ENCODE results near the gene TYMP. TPM values are rescaled to one million over a fixed set of nuclear protein-coding genes. Genes with fewer than 3 reads are reported as not detected.

Gene TYMP
- total RNA-seq, 1 experiment from 2014 or later, result 12.3 TPM

DNA sequence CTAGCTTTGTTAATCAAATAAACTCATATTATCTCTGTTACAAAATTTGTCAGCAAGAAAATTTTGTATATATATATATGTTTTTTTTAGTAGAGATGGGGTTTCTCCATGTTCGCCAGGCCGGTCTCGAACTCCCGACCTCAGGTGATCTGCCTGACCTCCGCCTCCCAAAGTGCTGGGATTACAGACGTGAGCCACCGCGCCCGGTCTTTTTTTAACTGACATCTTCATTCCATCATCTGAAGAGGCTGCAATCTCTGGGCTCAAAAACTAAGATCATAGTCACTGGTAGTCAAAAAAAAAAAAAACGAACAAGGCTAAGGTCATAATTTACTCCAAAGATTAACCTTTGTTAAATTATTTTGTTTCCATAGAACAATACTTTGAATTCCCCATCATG lies 10.6 kb upstream of the TYMP start:
- no TSS peak for BruUV-seq (replicated peaks)
- TF ChIP-seq EZH2 (IDR thresholded peaks at IDR 0.05; ENCODE audit: low read length, unreplicated experiment), result no peak
- no peak for TF ChIP-seq CTCF (conservative IDR thresholded peaks at IDR 0.05; ENCODE audit: low read depth, low read length)
- TF ChIP-seq EZH2phosphoT487 (IDR thresholded peaks at IDR 0.05; ENCODE audit: borderline replicate concordance, low read length), result no peak
- ChIA-PET POLR2A (ENCODE audit: unreplicated experiment) (no interaction called here), CTCF (no interaction called here)
- H3K27ac ChIP-seq (ENCODE audit: low read length), result peak overlapping the region; percentile 93
- H3K4me3 ChIP-seq (ENCODE audit: low read length), result no peak overlapping the region
- H2AFZ ChIP-seq (ENCODE audit: low read length), result no peak overlapping the region
- intact Hi-C loops (cut with micrococcal nuclease), result no loop called here
- H3K9ac ChIP-seq (ENCODE audit: low read length), result no peak overlapping the region
- DNase-seq (no peak), ATAC-seq (no peak)
- no peaks in the 10 kb centered on the region for H3K27me3 ChIP-seq (ENCODE audit: low read length)
- H3K36me3 ChIP-seq (ENCODE audit: low read depth, low read length), result no peaks in the 10 kb centered on the region
- H3K9me3 ChIP-seq (ENCODE audit: low read length), result no peaks in the 10 kb centered on the region
- no peak overlapping the region for H3K4me2 ChIP-seq (ENCODE audit: low read length)
- peaks cover 19% of the 10 kb centered on the region for H3K4me1 ChIP-seq (ENCODE audit: insufficient read depth, low read length)
- no peaks in the 10 kb centered on the region for H3K9me2 ChIP-seq (replicated peaks; ENCODE audit: low read length)
- H3F3A ChIP-seq (ENCODE audit: low read length, unreplicated experiment), result no peaks in the 10 kb centered on the region
- no peaks in the 10 kb centered on the region for H4K20me1 ChIP-seq (ENCODE audit: low read length)
- no peaks in the 10 kb centered on the region for H3K79me2 ChIP-seq (ENCODE audit: low read length)

DNA sequence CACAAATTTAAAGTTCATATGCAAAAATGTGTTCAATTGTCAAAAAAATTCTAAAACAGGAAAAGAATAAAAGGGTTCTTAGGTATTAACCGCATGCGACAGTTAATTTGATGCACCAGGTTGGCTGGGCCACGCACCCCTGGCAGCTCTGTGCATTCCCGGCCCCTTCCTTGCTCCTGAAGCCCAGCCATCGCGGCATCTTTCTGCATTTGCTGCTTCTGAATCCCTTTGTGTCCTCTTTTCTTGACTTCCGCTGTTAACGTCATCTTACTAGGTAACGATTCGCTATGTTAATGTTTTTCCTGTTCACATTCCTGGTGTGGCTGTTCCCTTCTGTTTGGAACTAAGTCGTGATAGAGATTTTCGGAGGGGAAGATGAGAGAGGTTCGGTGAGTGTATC lies 8.0 kb upstream of the TYMP start:
- peaks cover 19% of the 10 kb centered on the region for H3K4me1 ChIP-seq (ENCODE audit: insufficient read depth, low read length)
- CTCF ChIA-PET, result no interaction called here

More for the DNA sequence above, 8.0 kb upstream of the TYMP start:
- Histone ChIP-seq H3K27ac (ENCODE audit: low read length) (peak overlapping the region; percentile 41; the same call in 1 of the 2 replicates), H3K9ac (ENCODE audit: low read length) (no peak overlapping the region), H4K20me1 (ENCODE audit: low read length) (no peaks in the 10 kb centered on the region), H3K27me3 (ENCODE audit: low read length) (no peaks in the 10 kb centered on the region), H3K9me2 (replicated peaks; ENCODE audit: low read length) (no peaks in the 10 kb centered on the region), H3F3A (ENCODE audit: low read length, unreplicated experiment) (no peaks in the 10 kb centered on the region), H2AFZ (ENCODE audit: low read length) (no peak overlapping the region), H3K36me3 (ENCODE audit: low read depth, low read length) (no peaks in the 10 kb centered on the region), H3K9me3 (ENCODE audit: low read length) (no peaks in the 10 kb centered on the region), H3K79me2 (ENCODE audit: low read length) (no peaks in the 10 kb centered on the region), H3K4me2 (ENCODE audit: low read length) (no peak overlapping the region), H3K4me3 (ENCODE audit: low read length) (no peak overlapping the region)
- TF ChIP-seq CTCF (conservative IDR thresholded peaks at IDR 0.05; ENCODE audit: low read depth, low read length) (no peak), EZH2 (IDR thresholded peaks at IDR 0.05; ENCODE audit: low read length, unreplicated experiment) (no peak), EZH2phosphoT487 (IDR thresholded peaks at IDR 0.05; ENCODE audit: borderline replicate concordance, low read length) (no peak)
- ATAC-seq (no peak), DNase-seq (no peak)
- no TSS peak for BruUV-seq (replicated peaks)
- intact Hi-C loops (cut with micrococcal nuclease), result no loop called here
- POLR2A ChIA-PET (ENCODE audit: unreplicated experiment), result no interaction called here
